Immature natural killer cell (primary cell): ENCODE data around the gene KLF6. TPM values are rescaled to one million over a fixed set of nuclear protein-coding genes. Genes with fewer than 3 reads are reported as not detected.

Experiments used
- DNase-seq, 3 donors: peaks; one replicate each; pipeline ENCODE4 v3.0.0; 2022; ENCODE audit warnings: mixed read lengths in 1 of 3
- H3K27ac Mint-ChIP-seq, 6 donors: one replicate each; pipeline ENCODE4 v1.8.0; 2020; ENCODE audit warnings: mixed read lengths in 6 of 6, mild to moderate bottlenecking in 5 of 6, inconsistent platforms in 4 of 6, moderate library complexity in 3 of 6
- H3K27me3 Mint-ChIP-seq, 3 donors: one replicate each; pipeline ENCODE4 v1.8.0; 2020 to 2021; ENCODE audit warnings: low read depth in 3 of 3, mild to moderate bottlenecking in 3 of 3, mixed read lengths in 3 of 3, moderate library complexity in 3 of 3, inconsistent platforms in 1 of 3
- H3K36me3 Mint-ChIP-seq, 3 donors: one replicate each; pipeline ENCODE4 v1.8.0; 2020; ENCODE audit warnings: mixed read lengths in 3 of 3, inconsistent platforms in 2 of 3, mild to moderate bottlenecking in 2 of 3
- H3K4me1 Mint-ChIP-seq, 2 donors: one replicate each; pipeline ENCODE4 v1.8.0; 2020; ENCODE audit warnings: inconsistent platforms in 2 of 2, mild to moderate bottlenecking in 2 of 2, mixed read lengths in 2 of 2, moderate library complexity in 1 of 2
- H3K4me3 Mint-ChIP-seq, 5 donors: one replicate each; pipeline ENCODE4 v1.8.0; 2020; ENCODE audit warnings: mild to moderate bottlenecking in 5 of 5, mixed read lengths in 5 of 5, inconsistent platforms in 3 of 5, moderate library complexity in 3 of 5
- H3K9me3 Mint-ChIP-seq, 6 donors: one replicate each; pipeline ENCODE4 v1.8.0; 2020; ENCODE audit warnings: mild to moderate bottlenecking in 6 of 6, mixed read lengths in 6 of 6, inconsistent platforms in 4 of 6, moderate library complexity in 3 of 6
- polyA plus RNA-seq, 3 donors: library from polyadenylated mRNA; unstranded; fragments of 300-500 nt; fragmentation: Illumina TruSeq; gene quantifications; one replicate each; pipeline ENCODE4 v1.2.3, GENCODE V29; 2021

The KLF6 gene
- polyA plus RNA-seq, 3 donors from 2014 or later, result 343 to 423 (median 353) TPM

DNA sequence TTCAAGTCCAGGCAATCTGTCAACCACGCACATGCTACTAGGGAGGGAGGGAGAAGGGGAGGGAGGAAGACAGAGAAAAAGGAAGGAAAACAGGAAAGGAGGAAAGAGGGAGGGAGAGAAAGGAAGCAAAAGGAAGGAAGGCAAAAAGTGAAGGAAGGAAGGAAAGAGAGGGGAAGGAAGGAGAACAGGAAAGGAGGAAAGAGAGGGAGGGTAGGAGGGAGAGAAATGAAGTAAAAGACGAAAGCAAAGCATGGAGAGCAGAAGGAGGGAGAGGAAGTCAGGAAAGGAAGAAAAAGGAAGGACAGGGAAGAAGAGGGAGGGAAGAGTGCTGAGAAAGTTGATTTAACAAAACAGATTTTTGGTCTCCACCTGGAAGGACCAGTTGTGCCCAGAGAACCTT, 25.6 kb downstream of the KLF6 start:
- H3K27me3 Mint-ChIP-seq, result peaks cover 0 to 6% (median 5%) of the 10 kb centered on the region in 3 donors
- no peaks in the 10 kb centered on the region for H3K9me3 Mint-ChIP-seq
- H3K4me3 Mint-ChIP-seq, result no peak overlapping the region
- peaks cover 42 to 49% of the 10 kb centered on the region in 2 donors for H3K4me1 Mint-ChIP-seq
- peak overlapping the region in 1 of 6 donors; percentile 73 for H3K27ac Mint-ChIP-seq
- no peak for DNase-seq
- peaks cover 0 to 3% (median 0%) of the 10 kb centered on the region in 3 donors for H3K36me3 Mint-ChIP-seq

DNA sequence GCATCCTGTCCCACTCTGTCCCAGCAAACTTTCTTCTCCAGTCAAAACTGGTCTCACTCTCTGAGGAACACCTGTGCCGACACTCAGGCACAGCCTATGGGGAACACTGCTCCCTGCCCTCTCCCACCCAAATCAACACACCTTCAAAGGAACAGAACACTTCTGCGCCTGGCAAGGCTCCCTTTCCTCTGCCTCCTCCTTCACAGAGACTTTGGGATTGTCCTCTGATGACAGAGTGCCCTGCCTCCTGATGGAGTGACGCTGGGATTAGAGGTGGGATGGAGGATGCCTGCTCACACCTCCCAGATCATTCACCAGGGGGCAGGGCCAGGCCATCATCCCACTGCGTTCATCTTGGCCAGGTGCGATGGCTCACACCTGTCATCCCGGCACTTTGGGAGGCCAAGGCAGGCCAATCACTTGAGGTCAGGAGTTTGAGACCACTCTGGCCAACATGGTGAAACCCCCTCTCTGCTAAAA, 26.5 kb downstream of the KLF6 start:
- no peak for DNase-seq
- H3K27me3 Mint-ChIP-seq, result peaks cover 0 to 7% (median 6%) of the 10 kb centered on the region in 3 donors
- peak overlapping the region; percentile 77 to 97 (median 95) for H3K27ac Mint-ChIP-seq
- H3K9me3 Mint-ChIP-seq, result no peaks in the 10 kb centered on the region
- peak overlapping the region in 3 of 5 donors; percentile 78 to 79 (median 79) for H3K4me3 Mint-ChIP-seq
- peaks cover 0 to 3% (median 0%) of the 10 kb centered on the region in 3 donors for H3K36me3 Mint-ChIP-seq
- H3K4me1 Mint-ChIP-seq, result peaks cover 36 to 41% of the 10 kb centered on the region in 2 donors

DNA sequence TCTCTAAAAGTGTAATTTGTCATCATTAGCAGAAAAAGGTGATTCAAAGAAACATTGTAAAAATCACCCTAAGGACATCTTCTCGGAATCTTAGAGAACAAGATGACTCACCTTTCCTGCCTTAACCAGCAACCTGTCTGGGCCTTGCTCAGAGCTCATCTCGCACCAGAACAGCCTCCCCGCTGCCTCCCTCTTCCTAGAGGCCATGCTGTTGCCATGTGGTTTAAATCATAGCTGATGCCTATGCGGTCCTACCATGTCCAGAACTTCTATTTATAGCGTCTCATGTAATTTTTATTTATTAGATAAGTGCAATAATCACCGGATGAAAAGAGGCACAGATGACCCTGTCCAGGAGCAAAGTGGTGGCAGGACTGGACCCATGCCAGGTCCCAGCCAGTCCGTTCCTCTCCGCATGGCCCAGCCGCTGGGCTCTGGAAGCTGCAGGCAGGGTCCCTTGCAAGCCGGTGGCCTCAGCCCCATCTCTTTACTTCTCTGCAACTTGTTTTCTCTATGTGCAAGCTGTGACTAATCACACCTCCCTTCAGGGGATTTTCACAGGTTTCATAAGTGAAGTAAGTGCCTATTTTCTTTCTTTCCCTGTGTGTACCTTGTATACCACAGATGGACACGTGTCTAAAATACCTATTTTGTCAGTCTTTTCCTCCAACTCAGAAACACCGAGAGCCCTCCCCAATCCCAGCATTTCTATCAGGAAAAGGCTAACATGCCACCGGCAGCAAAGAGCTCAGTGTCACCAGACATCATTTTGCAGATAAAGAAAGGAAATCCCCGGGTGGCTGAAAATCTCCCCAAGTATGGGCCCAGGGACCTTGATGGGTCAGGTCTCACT, 27.1 kb downstream of the KLF6 start:
- Mint-ChIP-seq H3K4me1 (peaks cover 36 to 41% of the 10 kb centered on the region in 2 donors), H3K27me3 (peaks cover 0 to 7% (median 6%) of the 10 kb centered on the region in 3 donors), H3K4me3 (peak overlapping the region; percentile 59 to 79 (median 78)), H3K36me3 (peaks cover 0 to 3% (median 0%) of the 10 kb centered on the region in 3 donors), H3K9me3 (no peaks in the 10 kb centered on the region), H3K27ac (peak overlapping the region; percentile 77 to 97 (median 95))
- peak; percentile 45 to 49 (median 47) for DNase-seq

DNA sequence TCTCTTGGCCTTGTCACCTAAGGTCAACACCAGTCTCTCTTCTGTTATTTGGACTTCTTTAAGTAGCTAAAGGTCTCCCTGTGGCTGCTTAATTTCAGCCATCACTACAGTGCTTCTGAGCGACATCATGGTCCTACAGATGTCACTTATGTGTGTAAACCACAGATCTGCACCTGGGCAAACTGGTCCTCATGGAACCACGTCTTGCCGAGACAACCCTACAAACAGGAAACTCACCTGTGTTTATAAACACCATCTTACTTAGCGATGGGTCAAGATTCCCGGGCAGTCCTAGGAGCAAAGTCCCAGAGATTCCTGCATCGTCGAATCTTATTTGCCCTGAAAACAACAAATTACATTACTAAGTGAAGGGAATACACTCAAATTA, 27.8 kb downstream of the KLF6 start:
- Mint-ChIP-seq H3K4me3 (peak overlapping the region; percentile 59 to 79 (median 78)), H3K9me3 (no peaks in the 10 kb centered on the region), H3K27ac (peak overlapping the region; percentile 77 to 97 (median 95)), H3K36me3 (peaks cover 0 to 3% (median 0%) of the 10 kb centered on the region in 3 donors), H3K4me1 (peaks cover 36 to 38% of the 10 kb centered on the region in 2 donors), H3K27me3 (peaks cover 0 to 7% (median 6%) of the 10 kb centered on the region in 3 donors)
- no peak for DNase-seq

DNA sequence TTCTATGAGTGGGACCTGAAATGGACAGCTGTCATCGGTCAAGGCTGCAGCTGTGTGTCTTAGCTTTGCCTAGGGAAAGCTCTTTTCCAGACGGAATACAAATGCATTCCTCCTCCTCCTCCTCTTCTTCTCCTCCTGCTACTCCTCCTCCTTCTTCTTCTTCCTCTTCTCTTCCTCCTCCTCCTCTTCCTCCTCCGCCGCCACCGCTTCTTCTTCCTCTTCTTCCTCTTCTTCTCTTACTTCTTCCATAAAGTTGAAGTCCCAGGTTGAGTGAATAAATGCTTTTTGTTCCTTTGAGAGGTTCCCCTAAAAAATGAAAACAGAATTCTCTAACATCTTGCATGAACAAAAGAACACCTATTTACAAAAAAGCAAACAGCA, 28.7 kb downstream of the KLF6 start:
- H3K27me3 Mint-ChIP-seq, result peaks cover 0 to 6% (median 5%) of the 10 kb centered on the region in 3 donors
- no peak for DNase-seq
- H3K4me1 Mint-ChIP-seq, result peaks cover 36 to 38% of the 10 kb centered on the region in 2 donors
- no peak overlapping the region for H3K27ac Mint-ChIP-seq
- H3K9me3 Mint-ChIP-seq, result no peaks in the 10 kb centered on the region
- no peak overlapping the region for H3K4me3 Mint-ChIP-seq
- peaks cover 0 to 3% (median 0%) of the 10 kb centered on the region in 3 donors for H3K36me3 Mint-ChIP-seq

DNA sequence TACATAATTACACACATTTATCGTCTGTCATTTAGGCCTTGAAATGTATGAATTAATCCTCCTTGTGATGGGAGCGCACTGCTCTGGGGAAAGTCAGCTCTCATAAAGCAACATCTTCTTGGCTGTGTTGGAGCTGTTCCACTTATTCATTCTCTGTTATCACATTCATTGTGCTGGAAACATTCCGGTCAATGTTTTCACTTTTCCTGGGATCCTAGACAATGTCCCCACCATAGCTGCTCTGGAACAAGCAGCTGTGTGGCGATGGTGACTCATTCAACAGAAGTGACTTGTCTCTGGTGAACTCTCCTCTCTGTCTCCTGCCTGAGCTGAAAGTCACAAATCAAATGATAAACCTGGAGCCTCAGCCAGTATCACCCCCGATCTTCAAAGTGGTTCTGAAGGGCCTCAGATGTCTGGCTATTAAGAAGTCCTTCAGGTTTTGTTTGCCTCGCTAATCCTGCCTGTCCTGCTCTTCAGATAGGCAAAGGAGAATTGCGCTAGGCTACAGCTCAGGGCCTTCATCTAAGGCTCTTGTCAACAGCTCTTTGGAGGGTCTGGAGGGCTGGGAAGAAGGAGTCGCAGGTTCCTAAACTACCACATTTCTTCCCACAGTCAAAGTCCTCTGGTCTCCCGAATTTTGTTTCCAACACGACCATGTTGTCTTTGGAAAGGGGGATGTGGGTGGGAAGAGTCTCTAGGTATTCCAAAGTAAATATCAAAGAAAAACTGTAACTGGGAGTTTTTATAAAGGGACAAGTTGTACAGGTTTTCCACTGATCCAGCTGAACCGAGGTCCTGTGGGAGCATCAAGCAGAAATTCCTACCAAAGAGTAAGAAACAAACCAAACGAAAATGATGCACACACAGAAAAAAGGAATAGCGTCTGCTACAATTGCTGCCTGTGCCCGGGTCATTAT, 29.3 kb downstream of the KLF6 start:
- H3K4me3 Mint-ChIP-seq, result no peak overlapping the region
- peaks cover 0 to 3% (median 0%) of the 10 kb centered on the region in 3 donors for H3K36me3 Mint-ChIP-seq
- DNase-seq, result no peak
- H3K9me3 Mint-ChIP-seq, result no peaks in the 10 kb centered on the region
- peaks cover 33 to 35% of the 10 kb centered on the region in 2 donors for H3K4me1 Mint-ChIP-seq
- peaks cover 0 to 6% (median 3%) of the 10 kb centered on the region in 3 donors for H3K27me3 Mint-ChIP-seq
- H3K27ac Mint-ChIP-seq, result peak overlapping the region in 1 of 6 donors; percentile 21

DNA sequence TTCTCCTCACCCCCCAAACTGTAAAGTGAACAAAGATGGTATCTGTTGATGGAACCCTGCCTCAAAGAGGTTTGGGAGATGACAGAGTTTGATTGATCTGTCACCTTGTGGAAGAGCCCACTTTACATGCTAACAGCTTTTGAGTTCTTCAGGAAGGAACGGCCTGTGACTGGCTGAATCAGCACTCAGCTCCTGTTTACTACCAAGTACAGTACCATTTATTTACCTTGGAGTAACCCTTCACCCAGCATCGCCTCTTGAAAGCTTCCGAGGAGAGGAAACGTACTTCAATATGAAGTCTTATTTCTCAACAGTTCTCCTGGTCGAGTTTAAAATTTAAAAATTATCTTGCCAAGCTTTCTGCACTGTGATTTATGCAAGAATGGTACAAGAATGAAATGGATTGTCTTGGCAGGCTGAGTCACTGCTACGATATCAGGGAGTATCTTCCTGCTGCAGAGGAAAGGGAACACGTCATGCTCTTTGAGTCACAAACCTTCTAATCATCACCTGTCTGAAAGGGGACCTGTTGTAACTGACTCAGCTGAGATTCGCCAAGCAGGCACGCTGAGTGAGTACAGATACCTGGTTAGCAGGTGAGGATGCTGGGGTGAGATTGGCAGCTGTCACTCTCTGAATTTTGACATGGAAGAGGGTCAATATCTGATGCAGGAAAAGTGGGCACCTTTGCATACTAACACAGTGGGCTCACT, 30.1 kb downstream of the KLF6 start:
- peaks cover 0 to 6% (median 2%) of the 10 kb centered on the region in 3 donors for H3K27me3 Mint-ChIP-seq
- peak overlapping the region in 1 of 6 donors; percentile 34 for H3K27ac Mint-ChIP-seq
- peaks cover 0 to 3% (median 0%) of the 10 kb centered on the region in 3 donors for H3K36me3 Mint-ChIP-seq
- H3K4me1 Mint-ChIP-seq, result peaks cover 30% of the 10 kb centered on the region in 2 donors
- no peaks in the 10 kb centered on the region for H3K9me3 Mint-ChIP-seq
- DNase-seq, result no peak
- H3K4me3 Mint-ChIP-seq, result no peak overlapping the region

DNA sequence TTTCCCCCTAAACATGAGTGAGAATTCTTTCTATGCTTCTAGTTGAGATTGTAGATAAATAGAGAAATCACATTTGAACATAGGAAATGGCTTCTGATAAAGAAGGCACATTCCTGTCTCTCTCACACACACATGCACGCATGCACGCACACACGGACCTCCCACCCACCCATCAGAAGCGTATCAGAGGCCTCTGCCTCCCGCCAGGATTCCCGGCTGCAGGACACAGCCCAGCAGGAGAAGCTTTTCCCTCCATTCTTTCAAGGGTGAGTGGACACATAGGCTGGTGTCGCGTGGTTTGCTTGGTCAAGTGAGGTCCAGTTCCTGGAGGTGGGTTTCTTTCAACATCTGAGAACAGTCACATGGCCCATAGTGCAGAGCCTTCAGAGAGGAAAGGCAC, 34.2 kb downstream of the KLF6 start:
- no peak for DNase-seq
- no peak overlapping the region for H3K4me3 Mint-ChIP-seq
- no peaks in the 10 kb centered on the region for H3K4me1 Mint-ChIP-seq
- peaks cover 0 to 3% (median 0%) of the 10 kb centered on the region in 3 donors for H3K36me3 Mint-ChIP-seq
- H3K9me3 Mint-ChIP-seq, result no peaks in the 10 kb centered on the region
- peaks cover 2 to 9% (median 4%) of the 10 kb centered on the region in 3 donors for H3K27me3 Mint-ChIP-seq
- H3K27ac Mint-ChIP-seq, result no peak overlapping the region

DNA sequence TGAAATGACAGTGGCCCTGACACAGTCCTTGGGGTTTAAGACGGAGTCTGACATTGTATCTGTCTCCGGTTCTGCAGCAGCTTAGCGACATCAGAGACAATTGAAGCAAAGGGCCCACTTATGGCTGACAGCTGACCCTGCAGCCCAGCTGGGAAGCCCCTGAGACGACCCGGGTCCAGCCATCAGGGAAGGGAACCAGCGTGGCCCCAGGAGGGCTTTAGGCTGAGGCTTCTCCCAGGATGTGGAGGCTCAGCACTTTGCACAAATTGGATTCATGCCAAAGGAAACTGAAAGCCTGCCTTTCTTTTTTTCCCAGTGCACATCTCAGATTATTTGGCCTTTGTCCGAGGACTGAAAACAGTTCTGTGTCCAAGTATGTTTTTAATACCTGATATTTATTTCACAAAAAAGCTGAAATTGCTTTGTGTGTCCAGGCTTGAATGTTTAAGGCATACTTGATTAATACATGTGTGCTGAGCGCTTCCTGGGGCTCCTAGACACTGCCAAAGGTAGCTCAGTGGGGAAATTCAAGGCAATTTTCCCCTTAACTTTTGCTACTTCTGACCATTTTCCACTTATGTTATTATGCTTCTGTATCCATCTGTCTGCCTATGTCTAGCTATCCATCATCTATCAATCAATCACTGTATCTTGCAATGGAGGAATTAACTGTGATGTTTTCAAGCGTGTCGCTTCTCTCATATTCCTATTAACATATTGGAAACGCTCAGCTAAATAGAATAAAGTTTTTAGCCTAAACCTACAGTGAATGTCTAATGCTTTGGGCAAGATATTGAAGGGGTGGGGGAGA, 34.8 kb downstream of the KLF6 start:
- no peaks in the 10 kb centered on the region for H3K9me3 Mint-ChIP-seq
- no peaks in the 10 kb centered on the region for H3K4me1 Mint-ChIP-seq
- H3K4me3 Mint-ChIP-seq, result no peak overlapping the region
- DNase-seq, result no peak
- H3K27ac Mint-ChIP-seq, result no peak overlapping the region
- peaks cover 2 to 10% (median 4%) of the 10 kb centered on the region in 3 donors for H3K27me3 Mint-ChIP-seq
- H3K36me3 Mint-ChIP-seq, result no peaks in the 10 kb centered on the region

DNA sequence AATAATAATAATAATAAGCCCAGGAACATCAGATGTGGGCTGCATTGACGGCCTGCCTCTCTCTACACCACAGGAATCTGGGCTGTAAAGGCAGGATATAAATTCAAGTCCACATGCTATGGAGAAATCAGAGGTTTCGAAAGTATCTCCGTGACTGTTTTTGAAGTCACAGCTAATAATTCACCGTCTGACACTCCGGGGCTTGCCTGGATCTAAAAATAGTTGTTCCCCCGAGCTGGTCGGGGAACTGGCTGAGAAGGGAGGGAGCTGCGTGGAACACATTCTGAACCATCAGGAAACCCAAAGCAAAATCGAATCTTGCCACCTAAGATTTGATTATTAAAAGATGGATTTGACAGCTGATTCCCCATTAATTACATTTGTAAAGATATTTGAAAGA, 35.4 kb downstream of the KLF6 start:
- Mint-ChIP-seq H3K4me3 (no peak overlapping the region), H3K27me3 (peaks cover 2 to 12% (median 4%) of the 10 kb centered on the region in 3 donors), H3K9me3 (no peaks in the 10 kb centered on the region), H3K36me3 (no peaks in the 10 kb centered on the region), H3K27ac (no peak overlapping the region), H3K4me1 (no peaks in the 10 kb centered on the region)
- no peak for DNase-seq

DNA sequence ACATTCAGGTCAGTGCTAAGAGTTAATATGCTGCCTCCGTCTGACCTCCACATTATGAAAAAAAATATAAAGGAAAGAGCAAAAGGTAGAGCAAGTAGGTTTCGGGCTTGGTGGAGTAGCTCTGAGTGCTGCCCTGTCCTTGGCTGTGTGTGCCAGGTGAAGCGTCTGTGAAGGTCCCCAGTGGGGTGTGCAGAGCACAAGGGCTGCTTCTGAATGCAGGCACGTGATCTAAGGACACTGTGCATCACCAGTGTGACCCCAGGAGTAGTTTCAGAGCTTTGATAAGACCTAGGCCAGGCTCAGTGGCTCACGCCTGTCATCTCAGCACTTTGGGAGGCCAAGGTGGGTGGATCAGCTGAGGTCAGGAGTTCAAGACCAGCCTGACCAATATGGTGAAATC, 36.0 kb downstream of the KLF6 start:
- no peak for DNase-seq
- Mint-ChIP-seq H3K9me3 (no peaks in the 10 kb centered on the region), H3K27ac (no peak overlapping the region), H3K36me3 (no peaks in the 10 kb centered on the region), H3K4me1 (no peaks in the 10 kb centered on the region), H3K27me3 (peaks cover 0 to 12% (median 4%) of the 10 kb centered on the region in 3 donors), H3K4me3 (no peak overlapping the region)

DNA sequence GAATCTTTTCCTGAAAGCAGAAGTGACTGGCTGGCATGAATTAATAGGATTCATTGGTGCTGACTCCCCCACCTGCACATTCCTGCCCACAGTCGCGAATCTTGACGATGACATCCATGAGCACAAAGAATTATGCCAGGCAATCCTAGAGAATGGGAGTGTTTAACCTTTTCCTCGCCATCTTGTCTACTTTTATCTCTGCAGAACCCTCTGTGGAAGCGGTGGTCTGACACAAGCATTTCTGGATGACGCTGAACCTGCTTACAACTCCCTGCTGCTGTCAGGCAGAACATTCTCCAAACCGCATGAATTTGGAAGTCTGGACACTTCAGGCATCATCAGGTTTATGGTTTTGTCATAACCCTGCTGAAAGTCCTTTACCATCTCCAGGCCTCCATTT, 36.5 kb downstream of the KLF6 start:
- H3K27ac Mint-ChIP-seq, result no peak overlapping the region
- H3K4me1 Mint-ChIP-seq, result no peaks in the 10 kb centered on the region
- H3K9me3 Mint-ChIP-seq, result no peaks in the 10 kb centered on the region
- H3K4me3 Mint-ChIP-seq, result no peak overlapping the region
- H3K36me3 Mint-ChIP-seq, result no peaks in the 10 kb centered on the region
- DNase-seq, result no peak
- H3K27me3 Mint-ChIP-seq, result peaks cover 0 to 12% (median 4%) of the 10 kb centered on the region in 3 donors
